ENCODE results near the gene SPEM2. TPM values are rescaled to one million over a fixed set of nuclear protein-coding genes. Genes with fewer than 3 reads are reported as not detected.

SPEM2 gene
- total and polyA plus RNA-seq, 9 donors: not detected

DNA sequence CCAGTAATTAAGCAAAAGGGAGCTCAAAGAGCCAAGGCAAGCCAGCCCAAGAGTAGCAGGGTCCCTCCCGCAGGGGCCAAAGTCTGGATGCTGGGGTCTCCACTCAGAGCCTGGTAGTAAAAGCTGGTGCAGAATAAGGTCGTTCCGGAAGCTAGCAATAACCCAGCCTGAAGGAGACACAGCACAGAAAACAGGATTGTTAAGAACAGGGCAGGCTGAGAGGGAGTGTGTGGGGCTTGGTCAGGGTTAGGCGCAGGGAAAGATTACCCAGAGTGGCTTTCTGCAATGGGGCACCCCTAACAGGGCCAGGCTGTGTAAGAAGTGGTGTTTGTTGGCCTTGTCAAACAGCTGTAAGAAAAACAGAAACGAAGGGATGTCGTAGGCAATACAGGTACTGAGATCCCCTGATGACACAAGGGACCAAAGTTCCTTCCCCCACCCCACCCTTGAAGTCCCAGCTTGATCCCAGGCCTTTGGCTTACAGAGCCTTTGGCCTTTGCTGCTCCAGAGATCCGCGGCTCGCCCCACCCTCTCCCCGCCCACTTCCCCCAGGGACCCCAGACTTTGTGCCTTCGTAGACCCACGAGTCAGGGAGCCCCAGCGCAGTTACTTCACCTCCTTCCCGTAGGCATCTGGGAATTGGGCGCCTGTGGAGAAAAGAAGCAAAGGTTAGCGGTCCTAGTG is 22.2 kb upstream of the SPEM2 start:
- TF ChIP-seq, protein P1, sequence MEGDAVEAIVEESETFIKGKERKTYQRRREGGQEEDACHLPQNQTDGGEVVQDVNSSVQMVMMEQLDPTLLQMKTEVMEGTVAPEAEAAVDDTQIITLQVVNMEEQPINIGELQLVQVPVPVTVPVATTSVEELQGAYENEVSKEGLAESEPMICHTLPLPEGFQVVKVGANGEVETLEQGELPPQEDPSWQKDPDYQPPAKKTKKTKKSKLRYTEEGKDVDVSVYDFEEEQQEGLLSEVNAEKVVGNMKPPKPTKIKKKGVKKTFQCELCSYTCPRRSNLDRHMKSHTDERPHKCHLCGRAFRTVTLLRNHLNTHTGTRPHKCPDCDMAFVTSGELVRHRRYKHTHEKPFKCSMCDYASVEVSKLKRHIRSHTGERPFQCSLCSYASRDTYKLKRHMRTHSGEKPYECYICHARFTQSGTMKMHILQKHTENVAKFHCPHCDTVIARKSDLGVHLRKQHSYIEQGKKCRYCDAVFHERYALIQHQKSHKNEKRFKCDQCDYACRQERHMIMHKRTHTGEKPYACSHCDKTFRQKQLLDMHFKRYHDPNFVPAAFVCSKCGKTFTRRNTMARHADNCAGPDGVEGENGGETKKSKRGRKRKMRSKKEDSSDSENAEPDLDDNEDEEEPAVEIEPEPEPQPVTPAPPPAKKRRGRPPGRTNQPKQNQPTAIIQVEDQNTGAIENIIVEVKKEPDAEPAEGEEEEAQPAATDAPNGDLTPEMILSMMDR (IDR thresholded peaks at IDR 0.05): no peak
- TF ChIP-seq EP300 (IDR thresholded peaks at IDR 0.05) (no peak), POLR2A (IDR thresholded peaks at IDR 0.05) (no peak)
- Histone ChIP-seq H3K4me1 (ENCODE audit: insufficient read depth) (peaks cover 5% of the 10 kb centered on the region), H3K27ac (peak overlapping the region; percentile 18 to 89), H3K27me3 (no peaks in the 10 kb centered on the region), H3K9me3 (no peaks in the 10 kb centered on the region), H3K4me3 (peak overlapping the region; percentile 50), H3K36me3 (no peaks in the 10 kb centered on the region)
- 9 to 11% (median 11%) methylated on average over 15 to 16 of the region's 16 CpGs for WGBS, 3 donors
- DNase-seq: peak in 4 of 5 donors; percentile 69 to 78 (median 72)
- intact Hi-C loops (cut with DNase I): no loop called here

DNA sequence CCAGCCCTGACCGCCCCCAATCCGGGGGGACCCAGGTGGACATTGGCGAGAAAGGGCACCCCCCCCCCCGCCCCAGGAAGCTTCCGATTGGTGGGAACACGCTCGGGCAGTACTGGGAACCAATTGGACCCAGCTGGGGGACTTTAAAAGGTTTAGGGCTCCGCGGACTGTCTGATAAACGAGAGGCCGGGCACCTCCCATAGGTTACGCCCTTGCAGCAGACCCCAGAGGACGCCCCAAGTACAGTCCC is 21.8 kb upstream of the SPEM2 start:
- Histone ChIP-seq H3K27ac (peak overlapping the region; percentile 18 to 89), H3K27me3 (no peaks in the 10 kb centered on the region), H3K4me3 (peak overlapping the region; percentile 50), H3K36me3 (no peaks in the 10 kb centered on the region), H3K9me3 (no peaks in the 10 kb centered on the region), H3K4me1 (ENCODE audit: insufficient read depth) (peaks cover 5% of the 10 kb centered on the region)
- WGBS, 3 donors: 0% methylated on average over 12 to 13 of the region's 13 CpGs
- TF ChIP-seq EP300 (IDR thresholded peaks at IDR 0.05) (no peak), POLR2A (IDR thresholded peaks at IDR 0.05) (no peak)
- TF ChIP-seq, protein P1 (IDR thresholded peaks at IDR 0.05): no peak
- no peak for DNase-seq
- intact Hi-C loops (cut with DNase I): no loop called here

DNA sequence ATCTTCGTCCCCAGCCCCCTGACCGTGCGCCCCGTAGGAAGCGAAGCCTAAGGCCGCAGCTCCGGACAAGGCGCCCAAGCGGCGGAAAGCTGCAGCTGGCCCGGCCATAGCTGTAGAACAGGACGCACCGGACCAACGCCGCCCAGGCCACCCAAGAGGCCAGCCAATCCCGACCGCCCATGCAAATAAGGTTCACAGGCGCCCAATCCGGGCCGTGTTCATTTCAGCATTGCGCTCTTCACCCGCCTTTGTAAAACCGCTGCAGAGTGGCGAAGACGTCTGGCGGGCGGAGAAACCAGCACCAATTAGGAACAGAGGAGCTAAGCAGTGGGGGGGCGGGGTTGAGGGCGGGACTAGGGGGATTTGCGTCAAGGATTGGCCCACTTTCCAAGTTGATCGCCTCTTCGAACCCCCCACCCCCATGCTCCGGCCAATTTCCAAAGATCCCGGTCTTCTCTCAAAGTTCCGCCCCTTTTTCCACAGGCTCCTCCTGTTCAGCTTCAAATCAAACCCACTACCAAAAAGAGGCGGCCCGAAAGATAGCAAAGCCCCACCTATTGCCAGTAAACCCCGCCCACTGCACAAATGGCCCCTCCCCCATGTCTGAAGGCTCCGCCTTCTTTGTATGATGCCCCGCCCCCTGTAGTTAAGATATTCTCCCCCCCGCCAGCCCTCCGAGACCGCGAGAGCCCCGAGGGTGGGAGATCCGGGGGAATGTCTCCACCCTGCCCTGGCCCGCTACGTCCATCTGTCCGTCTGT is 21.3 kb upstream of the SPEM2 start, which contains the start of gene TMEM256:
Gene TMEM256 (minus strand): TSS at position 121 of the 760 bp plus-strand sequence. CDS start 13 bp downstream, at position 108.
- intact Hi-C loops (cut with DNase I): no loop called here
- WGBS, 3 donors: 0 to 1% (median 0%) methylated on average over 49 of the region's 49 CpGs
- peaks cover 5% of the 10 kb centered on the region for H3K4me1 ChIP-seq (ENCODE audit: insufficient read depth)

GRCh38 chr17:7404737-7405349 is 20.6 kb upstream of the SPEM2 start:
- Histone ChIP-seq H3K27ac (peak overlapping the region; percentile 89 to 95), H3K9me3 (no peaks in the 10 kb centered on the region), H3K36me3 (no peaks in the 10 kb centered on the region), H3K4me3 (peak overlapping the region; percentile 65), H3K4me1 (ENCODE audit: insufficient read depth) (peaks cover 5% of the 10 kb centered on the region), H3K27me3 (no peaks in the 10 kb centered on the region)
- peak in 2 of 5 donors; percentile 80 to 86 for DNase-seq
- intact Hi-C loops (cut with DNase I): loop anchor here in 1 of 4 donors (5.0 kb wide), 1 partner anchor 58 kb away; no protein-coding TSS in a partner anchor
- TF ChIP-seq POLR2A (IDR thresholded peaks at IDR 0.05) (peak; percentile 70), EP300 (IDR thresholded peaks at IDR 0.05) (no peak)
- TF ChIP-seq, protein P1 (IDR thresholded peaks at IDR 0.05): peak in 2 of 3 donors; percentile 20 to 27
- 0 to 1% (median 0%) methylated on average over 25 to 65 of the region's 65 CpGs for WGBS, 3 donors

More for the DNA sequence above, 21.3 kb upstream of the SPEM2 start, which contains the start of gene TMEM256:
- TF ChIP-seq, protein P1 (IDR thresholded peaks at IDR 0.05): peak in 2 of 3 donors; percentile 35 to 46
- TF ChIP-seq EP300 (IDR thresholded peaks at IDR 0.05) (peak; percentile 8), POLR2A (IDR thresholded peaks at IDR 0.05) (peak; percentile 99)
- Histone ChIP-seq H3K9me3 (no peaks in the 10 kb centered on the region), H3K27ac (peak within 1 kb of the TSS; percentile 89 to 95), H3K27me3 (no peaks in the 10 kb centered on the region), H3K4me3 (peak within 1 kb of the TSS; percentile 65), H3K36me3 (no peaks in the 10 kb centered on the region)
- peak; percentile 97 to 99 (median 98) for DNase-seq

Data from ovary (tissue), 9 donors.